Stimulated activated CD8-positive, alpha-beta memory T cell treated with anti-CD3 and anti-CD28 coated beads, Interleukin-15, amount 100 ng/mL, for 24 hours (primary cell): ENCODE results near the gene COL12A1.

ENCODE experiments used
- DNase-seq: peaks from one replicate; pipeline ENCODE4 v3.0.0-alpha.2; 2020; ENCODE audit warnings: low read depth

The COL12A1 gene

DNA sequence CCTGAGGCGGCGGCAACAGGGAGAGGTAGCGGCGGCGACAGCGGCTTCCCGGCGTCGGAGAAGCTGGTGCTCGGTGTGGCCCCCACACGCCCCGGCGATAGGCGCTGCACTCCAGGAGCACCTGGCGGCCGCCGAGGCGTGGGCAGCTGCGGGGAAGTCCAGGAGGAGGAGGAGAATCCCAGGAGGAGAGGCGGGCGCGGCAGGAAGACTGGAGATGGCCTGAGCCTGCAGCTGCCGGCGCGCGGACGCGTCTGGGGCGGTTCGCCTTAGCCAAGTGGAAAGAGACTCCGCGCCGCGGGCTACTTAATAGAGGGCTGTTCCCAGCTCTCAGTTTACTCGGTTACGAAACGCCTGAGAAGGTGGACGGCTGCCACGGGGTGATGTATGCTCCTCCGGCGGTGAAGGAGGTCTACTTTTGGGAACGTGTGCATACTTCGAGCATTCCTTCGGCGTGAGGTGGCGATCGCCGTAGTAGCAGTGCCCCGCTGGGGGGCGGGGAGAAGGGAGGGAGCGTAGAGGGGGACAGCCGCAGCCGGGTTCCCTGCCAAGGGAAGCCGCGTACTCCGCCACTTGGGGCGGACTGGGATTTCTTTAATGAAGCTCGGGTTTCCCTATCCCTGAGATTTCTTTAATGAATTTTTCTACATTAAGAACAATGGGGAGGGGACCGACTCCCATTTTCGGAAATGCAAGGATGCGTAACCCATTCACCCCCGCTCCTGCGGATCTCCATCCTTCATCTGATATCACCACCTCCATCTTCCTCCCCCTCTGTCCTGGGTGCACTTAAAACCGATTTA, at the start of gene COL12A1:
TSS of gene COL12A1 (minus strand) at position 278 of the 800 bp plus-strand sequence. CDS start 3,261 bp downstream, outside the sequence.
- DNase-seq: no peak

DNA sequence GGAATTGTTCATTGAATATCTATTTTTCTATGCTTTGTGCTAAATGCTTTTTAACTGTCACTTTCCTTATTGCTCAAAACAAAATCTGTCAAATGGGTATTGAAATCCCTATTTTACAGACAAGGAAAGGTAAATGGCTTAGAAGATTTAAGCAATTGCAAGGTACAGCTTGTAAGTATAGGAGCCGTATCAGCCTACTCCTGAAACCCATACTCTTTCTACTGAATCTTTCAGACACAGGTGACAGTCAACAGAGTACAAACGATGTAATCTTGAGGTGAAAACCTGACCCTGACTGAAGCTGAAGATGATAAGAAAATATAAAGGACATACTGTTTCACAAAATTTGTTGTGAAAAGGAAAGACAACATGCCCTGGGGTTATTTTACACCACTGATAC, 44.7 kb upstream of the COL12A1 start:
- DNase-seq: no peak

DNA sequence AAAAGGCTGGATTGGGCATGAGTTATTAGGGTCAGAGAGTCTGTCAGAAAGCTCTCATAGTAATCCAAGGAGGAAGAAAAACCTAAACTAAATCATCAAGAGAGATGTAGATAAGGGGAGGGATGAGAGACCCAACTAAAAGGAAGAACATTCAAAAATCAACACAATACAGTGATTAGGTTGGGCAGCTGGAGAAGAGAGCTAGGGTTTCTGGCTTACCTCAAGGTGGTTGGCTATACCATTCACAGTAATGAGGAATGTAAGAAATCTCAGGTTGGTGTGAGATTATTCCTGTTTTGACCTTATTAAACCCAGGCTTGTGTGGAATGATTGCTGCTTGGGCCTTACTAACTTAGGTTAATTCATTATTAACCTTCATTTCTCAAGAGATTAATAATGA, 44.0 kb upstream of the COL12A1 start:
- no peak for DNase-seq

DNA sequence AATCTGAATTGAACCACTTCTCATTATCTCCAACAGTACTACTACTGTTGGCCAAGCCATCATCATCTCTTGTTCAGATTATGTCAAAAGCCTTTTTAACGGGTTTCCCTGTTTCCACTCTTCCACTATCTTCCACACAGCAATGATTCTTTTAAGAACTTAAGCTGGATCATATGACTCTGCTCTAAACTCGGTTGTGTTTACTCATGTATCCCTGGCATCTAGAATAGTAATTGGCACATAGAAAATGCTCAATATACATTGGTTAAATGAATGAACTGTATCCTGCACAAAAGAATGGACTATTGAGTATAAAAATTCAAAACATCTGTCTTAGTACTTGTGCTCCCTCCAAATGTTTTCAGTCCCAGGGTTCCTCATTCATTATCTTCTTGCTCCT, 40.5 kb upstream of the COL12A1 start:
- no peak for DNase-seq

DNA sequence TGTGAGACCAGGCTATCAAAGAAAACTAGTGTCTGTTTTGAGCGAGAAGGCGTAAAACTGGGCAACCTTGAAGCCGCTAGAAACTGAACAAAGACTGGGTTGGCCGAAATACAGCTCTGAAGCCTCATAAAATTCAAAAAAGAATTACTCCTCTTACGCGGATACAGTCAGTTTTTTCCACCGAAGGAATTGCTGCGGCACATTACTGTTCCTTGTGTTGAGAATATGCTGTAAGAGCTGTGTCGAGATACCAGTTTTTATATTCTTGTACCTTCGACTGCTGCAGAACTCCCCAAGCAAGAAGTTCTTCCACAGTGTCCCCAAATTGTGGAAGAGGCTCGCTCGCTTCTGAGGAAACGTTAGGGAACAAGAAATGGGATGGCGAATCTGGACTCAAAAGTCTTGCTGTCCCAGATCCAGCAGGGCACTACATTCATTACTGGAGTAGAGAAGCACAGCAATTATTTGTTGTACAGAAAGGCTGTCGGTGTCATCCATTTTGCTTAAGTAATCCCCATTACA, 38.3 kb upstream of the COL12A1 start:
- no peak for DNase-seq

DNA sequence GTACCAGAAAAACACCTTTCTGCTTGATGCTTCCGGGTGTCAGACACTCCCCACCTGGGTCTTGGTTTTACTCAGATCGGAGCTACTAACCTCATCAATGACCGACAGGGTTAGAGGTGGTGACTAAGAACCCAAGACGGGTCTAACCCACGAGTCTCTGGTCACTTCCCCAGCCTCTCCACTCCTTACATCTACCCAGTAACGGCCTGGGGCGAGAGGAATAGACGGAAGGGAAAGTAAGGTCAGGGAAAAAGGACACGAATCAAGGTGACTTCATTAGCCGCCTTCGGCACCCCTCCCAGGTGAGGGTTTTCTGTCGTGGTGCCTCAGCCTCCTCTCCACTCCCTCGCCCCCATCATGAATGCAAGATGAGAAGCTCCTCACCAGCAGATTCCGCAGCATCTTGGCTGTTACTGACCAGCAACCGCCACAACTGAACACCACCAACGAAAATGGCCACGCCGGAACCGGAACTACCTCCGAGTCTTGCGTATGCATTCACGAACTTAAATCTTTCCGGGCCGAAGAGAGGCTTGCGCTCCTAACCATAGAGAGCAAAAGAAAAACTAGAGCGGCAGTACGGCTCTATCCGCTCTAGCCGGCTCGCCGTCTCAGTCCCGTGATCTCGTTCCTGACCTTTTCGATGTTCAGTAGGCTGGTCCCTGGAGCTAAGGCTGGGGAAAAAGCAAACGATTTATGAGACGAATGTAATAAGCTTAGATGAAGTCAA, 37.6 kb upstream of the COL12A1 start, which contains the start of gene COX7A2:
TSS of gene COX7A2 (minus strand) at position 469 of the 730 bp plus-strand sequence. CDS start at position 402, 67 bp downstream.
- DNase-seq: peak; percentile 54

DNA sequence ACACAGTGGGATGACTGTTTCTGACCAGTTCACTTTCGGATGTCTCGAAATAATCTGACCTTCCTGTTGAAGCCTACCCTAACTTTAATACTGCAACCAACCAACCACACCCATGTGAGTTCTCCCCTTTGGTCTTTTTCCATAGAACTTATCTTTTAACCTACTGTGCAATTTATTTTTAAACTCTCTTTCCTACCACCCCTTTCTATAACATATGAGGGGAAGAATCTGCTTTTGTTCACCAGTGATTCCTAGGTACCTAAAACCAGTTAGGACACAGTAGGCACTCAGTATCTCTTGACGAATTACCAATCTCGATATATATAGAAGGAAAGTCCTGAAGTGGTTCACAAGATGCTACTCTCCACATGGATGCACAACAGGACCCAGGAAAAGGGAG, 30.8 kb upstream of the COL12A1 start:
- DNase-seq: no peak

DNA sequence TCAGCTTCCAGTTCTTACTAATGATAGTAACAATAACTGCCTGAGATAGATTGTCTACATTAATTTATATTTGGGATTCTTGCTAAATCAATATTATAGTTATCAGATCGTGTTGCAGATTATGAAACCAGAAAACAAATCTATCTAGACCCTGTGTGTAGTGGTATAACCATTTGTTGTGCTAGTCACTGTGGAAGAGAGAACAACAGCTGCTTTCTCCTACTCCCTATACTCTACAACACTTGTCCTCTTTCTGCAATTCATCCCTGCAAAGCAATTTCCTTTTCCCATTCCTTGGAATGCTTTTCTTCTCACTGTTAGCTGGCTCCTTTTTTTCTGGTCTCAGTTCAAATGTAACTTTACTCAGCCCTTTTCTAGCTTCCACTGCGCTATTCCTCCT, 29.4 kb upstream of the COL12A1 start:
- DNase-seq: no peak

DNA sequence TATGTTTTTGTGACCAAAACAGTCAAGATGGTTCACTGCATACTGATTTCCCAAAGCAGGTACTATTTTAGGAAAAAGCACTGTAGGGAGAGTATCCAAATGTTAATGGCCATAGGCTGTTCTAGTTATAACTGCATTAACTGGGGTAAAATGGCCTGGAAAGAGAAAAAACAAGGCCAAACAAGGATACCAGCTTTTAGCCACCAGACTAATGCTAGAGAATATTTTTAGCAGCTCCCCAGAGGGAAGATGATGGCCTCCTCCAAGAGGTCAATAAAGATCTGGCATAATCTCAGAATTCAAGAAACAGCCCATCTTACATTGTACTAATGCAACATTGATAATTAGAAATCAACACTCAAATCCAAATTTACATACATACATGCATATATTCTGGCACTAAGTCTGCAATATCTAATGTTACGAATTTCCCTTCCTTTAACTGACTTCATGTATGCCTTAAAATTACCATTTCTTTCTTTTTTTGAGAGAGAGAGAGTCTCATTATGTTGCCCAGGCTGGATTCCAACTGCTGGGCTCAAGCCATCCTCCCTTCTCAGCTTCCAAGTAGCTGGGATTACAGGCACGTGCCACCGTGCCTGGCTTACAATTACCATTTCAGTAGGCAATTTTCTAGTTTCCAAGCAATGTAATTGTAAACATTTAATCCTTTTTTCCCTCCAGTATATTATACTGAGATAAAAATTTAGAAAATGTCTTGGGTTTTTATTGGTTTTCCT, 28.4 kb upstream of the COL12A1 start:
- no peak for DNase-seq

DNA sequence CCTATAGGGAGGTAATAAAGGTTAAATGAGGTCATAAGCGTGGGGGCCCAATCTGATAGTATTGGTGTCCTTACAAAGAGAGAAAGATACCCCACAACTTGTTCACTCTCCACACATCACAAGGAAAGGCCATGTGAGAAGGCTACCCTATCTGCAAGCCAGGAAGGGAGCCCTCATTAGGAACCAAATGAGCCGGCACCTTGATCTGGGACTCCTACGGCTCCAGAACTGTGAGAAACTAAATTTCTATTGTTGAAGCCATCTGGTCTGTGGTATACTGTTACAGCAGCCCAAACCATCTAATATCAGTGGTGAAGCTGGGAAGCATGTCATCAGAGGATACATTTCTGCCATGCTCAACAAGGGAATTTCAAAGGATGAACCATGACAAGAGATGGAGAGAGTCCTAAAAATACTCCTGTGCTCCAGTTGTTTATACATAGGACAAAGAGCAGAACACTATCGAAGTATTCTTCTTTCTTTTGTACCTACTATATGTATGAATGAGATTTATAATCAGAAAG, 27.3 kb upstream of the COL12A1 start:
- DNase-seq: no peak

DNA sequence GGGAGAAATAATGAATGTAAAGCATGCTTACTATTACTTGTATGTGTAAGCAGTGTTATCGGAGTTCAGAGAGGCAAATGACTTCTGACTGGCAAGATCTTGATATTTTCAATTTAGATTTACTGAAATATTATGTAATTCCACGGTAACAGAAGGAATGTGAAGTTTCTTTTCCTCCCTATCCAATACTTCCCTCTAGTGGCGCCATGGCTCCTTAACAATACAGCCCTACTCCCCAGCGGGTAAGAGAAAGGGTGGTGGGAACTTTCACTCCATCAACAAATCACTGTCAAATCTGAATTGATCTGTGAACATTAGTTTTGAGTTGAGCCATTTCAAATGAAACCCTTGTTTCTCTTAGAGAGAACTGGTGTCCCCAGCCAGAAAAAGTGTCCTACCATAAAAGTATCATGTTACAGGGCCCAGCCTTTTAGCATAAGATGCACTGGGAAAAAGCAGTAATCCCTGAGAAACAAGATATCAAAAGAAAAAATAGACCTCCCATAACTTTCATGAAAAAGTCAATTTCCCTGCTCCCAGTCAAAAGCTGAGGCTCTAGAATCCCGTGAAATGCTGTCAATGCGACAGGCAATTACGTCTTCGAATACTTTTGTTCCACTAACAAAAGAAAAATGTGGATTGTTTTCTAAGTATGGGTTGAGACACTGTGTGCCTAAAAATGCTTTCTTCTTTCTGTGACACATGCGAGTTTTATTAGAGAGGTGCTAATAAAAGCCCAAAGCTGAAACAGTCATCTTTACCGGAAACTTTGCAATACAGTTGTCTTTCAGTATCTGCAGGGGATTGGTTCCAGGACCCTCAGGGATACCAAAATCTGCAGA, 24.9 kb upstream of the COL12A1 start:
- DNase-seq: no peak

DNA sequence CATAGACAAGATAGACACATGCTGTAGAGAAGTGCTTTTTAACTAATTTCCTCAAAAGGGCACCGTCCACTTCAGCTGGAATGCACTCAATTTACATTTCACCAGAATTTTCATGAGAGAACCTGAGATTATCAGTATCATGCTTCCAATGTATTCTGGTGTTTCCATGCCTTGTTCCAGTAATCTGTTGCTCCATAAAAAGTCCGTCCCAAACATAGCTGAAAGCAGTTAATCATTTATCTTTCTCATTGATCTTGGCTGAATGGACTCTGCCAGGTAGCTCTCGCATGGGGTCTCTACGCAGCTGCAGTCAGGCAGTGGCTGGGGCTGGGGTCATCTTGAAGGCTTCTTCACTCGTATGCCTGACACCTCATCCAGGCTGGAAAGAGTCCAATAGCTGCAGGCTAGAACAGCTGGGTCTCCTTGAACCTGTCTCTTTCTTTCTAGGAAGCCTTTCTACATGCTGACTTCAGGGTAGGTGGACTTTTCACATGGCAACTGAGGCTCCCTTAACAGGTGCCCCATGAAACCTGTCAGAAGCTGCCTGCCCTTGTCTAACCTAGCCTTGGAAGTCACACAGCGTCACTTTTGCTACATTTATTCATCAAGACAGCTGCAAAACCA, 18.6 kb upstream of the COL12A1 start:
- no peak for DNase-seq

DNA sequence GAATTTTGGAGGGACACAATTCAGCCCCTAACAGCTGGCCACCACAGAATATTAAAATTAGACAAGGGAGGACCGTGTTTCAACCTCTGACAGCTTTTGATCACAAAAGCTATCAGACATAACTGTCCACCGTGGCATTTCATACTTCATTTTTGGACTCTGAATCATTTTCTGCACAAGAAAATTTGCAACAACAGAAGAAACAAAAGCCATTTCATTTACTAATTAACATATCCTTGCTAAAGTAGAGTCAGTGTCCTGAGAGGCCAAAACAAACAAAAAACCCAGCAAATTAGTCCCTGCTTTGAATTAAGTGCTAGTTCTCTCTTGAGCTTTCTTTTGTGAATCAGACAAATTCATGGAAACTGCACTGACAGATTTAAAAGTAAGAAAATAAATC, 17.6 kb upstream of the COL12A1 start:
- no peak for DNase-seq

DNA sequence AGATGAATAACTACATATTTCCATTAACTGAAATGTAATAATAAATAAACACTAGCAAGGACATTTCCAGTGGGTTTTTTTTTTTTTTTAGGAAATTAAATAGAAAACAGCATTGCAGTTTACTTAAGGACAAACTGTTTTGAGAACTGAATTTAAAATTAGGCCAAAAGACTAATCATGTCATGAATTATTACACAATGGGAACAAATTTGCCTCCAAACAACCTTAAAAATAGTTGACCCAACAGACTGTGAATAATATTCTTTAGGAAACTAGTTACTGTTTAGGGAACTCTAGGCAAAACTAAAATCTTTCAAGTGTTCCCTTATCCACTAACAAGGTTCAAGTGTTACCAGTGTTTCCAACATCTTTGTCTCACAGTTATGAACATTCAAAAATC, 16.4 kb upstream of the COL12A1 start:
- no peak for DNase-seq

DNA sequence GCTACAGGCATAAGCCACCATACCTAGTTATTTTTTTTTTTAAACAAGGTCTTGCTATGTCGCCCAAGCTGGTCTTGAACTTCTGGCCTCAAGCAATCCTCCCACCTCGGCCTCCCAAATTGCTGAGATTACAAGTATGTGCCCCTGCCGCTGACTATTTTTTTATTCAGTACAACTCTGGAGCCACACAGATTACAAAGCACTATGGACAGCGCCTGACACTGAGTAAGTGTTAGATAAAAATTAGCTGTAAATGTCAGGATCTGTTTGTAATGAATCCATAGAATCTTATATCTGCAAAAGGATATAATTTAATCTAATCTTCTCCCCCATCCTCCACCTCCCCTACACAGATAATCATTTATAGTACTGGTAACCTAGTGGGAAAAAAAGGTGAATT, 15.3 kb upstream of the COL12A1 start:
- no peak for DNase-seq

DNA sequence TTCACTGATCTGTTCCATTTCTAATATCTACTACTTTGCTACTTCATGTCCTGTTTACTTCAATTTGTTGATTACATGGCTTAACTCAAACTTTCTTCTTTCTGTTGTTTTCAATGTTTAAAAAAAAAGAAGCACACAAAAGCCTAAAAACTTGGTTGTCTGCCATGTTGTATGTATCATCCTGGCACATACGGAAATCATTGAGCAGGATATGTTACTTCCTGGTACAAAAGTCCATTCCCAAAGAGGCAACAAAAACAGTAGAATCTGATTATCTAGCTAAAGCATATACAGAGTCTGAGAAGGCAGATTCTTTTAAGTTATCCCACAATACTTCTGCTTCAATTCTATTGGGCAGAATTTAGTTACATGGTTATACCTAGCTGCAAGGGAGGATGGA, 14.5 kb upstream of the COL12A1 start:
- DNase-seq: no peak

DNA sequence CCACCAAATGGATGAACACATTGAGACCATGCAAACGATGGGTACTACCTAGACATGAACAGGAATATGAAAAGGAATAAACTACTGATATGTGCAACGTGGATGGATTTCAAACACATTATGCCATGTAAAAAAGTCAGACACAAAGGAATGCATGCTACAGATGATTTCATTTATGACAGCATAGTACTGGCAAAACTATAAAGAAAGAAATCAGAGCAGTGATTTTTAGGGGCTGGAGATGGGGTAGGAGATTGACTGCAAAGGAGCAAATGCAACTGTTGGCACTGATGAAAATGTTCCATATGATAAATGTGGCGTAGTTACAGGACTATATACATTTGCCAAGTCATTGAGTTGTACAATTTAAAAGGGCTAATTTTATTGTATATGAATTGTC, 13.4 kb upstream of the COL12A1 start:
- DNase-seq: no peak

DNA sequence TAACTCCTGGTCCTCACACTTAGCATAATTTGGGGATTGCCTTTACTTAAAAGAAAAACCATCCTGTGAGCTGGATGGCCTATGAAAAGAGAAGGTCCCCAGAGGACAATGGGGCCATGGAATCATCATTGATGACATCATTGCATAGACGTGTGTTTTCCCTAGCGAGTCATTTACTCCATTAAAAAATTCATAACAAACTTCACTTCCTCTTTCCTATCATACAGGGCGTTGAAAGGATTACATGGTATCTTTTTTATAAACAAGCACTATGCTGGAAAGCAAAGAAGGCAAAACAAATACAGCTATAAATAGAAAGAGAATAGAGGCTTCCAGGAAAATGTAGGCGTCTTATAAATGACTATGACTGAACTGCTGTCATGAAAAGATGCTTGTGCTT, 11.3 kb upstream of the COL12A1 start:
- DNase-seq: no peak

DNA sequence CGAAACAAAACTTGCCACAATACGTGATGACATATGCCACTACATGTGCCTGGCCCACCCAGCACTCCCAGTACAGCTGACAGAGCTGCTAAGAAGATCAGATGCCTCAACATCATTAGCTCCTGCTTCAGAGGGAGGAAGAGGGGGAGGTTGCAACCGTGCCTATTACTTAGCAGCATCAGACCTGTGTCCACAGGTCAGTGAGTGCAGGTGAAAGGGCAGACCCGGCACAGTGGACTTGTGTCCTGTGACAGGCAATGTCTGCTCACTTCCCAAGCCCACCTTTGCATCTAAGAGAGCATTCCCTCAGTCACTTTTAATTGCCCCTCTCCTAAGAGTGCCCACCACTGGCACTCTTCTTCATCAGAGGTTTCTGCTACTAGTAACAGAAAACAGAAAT, 9.4 kb upstream of the COL12A1 start:
- DNase-seq: no peak

DNA sequence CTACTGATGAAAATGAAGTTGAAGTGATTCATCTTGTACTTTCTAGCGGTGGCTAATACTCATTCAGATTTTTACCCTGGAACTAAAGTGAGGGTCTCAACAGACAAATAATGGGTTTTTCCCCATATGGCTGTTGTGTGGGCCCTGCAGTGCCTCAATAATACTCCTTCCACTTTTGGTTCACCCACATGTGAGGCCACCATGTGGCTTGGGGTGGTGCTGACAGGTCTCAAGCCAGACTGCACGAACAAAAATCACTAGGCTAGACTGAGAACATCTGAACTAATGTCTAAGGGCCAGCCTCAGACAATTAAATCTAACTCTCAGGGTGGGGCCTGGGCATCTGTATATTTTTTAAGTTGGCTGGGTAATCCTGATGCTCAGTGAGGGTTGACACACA, 7.9 kb upstream of the COL12A1 start:
- DNase-seq: no peak

DNA sequence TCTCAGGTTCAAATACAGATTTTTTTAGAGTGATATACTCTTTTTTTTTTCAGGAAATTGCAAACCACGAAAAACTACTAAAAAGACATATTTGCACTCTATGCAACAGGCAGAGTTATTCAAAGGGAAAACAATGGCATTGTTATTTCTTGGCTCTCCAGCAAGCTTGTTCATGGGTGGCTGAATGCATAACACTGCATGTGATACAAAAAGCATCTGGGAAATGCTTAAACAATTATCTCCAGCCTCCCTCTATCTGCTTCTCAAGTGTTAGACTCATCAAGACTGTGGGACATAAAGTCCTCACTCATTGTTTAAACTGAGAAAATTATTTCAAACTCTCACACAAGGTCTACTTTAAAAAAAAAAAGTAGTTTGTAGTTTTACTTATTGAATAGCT, 7.3 kb upstream of the COL12A1 start:
- DNase-seq: no peak
